HG03095 (cell line): Measurements from ENCODE around the gene FRRS1.
A peak's percentile ranks its signal among the peaks of the same experiment; 100 is the strongest.
"Not testable (repeated sequence)": the region's sequence is repeated elsewhere in the genome, so short reads cannot be mapped to it uniquely, and the experiment has no call there.

Experiments
- ATAC-seq: cut with Tn5 transposase; IDR thresholded peaks from one replicate; pipeline ENCODE4 v1.9.1; 2021; ENCODE audit warnings: moderate library complexity; ENCODE audit not compliant: unreplicated experiment

The FRRS1 gene

GRCh38 chr1:99766378-99766800 lies at the start of gene FRRS1:
Gene FRRS1 (minus strand): TSS chr1:99766635. CDS start chr1:99748768, 17,867 bp downstream.
- ATAC-seq: peak; percentile 96

GRCh38 chr1:99814373-99814900 lies 48.0 kb upstream of the FRRS1 start:
- ATAC-seq: no peak

GRCh38 chr1:99811747-99812146 lies 45.3 kb upstream of the FRRS1 start:
- no peak for ATAC-seq

- no peak for ATAC-seq
Measured at GRCh38 chr1:99811075-99811474, 44.6 kb upstream of the FRRS1 start.

- ATAC-seq: peak; percentile 94
Measured at GRCh38 chr1:99808391-99809115, 42.1 kb upstream of the FRRS1 start.

GRCh38 chr1:99806882-99807281 lies 40.4 kb upstream of the FRRS1 start:
- no peak for ATAC-seq

- no peak for ATAC-seq
Measured at GRCh38 chr1:99801584-99801983, 35.1 kb upstream of the FRRS1 start.

- not testable (repeated sequence) for ATAC-seq
Measured at GRCh38 chr1:99793861-99794260, 27.4 kb upstream of the FRRS1 start.

GRCh38 chr1:99789715-99790114 lies 23.3 kb upstream of the FRRS1 start:
- no peak for ATAC-seq

GRCh38 chr1:99788896-99789295 lies 22.5 kb upstream of the FRRS1 start:
- ATAC-seq: no peak

- ATAC-seq: peak; percentile 61
Measured at GRCh38 chr1:99786751-99787501, 20.5 kb upstream of the FRRS1 start.

GRCh38 chr1:99784809-99785255 lies 18.4 kb upstream of the FRRS1 start:
- no peak for ATAC-seq

- ATAC-seq: no peak
Measured at GRCh38 chr1:99784143-99784542, 17.7 kb upstream of the FRRS1 start.

- ATAC-seq: no peak
Measured at GRCh38 chr1:99782920-99783319, 16.5 kb upstream of the FRRS1 start.

- no peak for ATAC-seq
Measured at GRCh38 chr1:99782397-99782796, 16.0 kb upstream of the FRRS1 start.

GRCh38 chr1:99781798-99782197 lies 15.4 kb upstream of the FRRS1 start:
- no peak for ATAC-seq

- ATAC-seq: no peak
Measured at GRCh38 chr1:99777752-99778151, 11.3 kb upstream of the FRRS1 start.

- ATAC-seq: no peak
Measured at GRCh38 chr1:99776120-99776519, 9.7 kb upstream of the FRRS1 start.

GRCh38 chr1:99772809-99773208 lies 6.4 kb upstream of the FRRS1 start:
- no peak for ATAC-seq

- ATAC-seq: no peak
Measured at GRCh38 chr1:99771513-99771918, 5.1 kb upstream of the FRRS1 start.

GRCh38 chr1:99768524-99769245 lies 2.2 kb upstream of the FRRS1 start:
- ATAC-seq: no peak
